Stimulated activated CD8-positive, alpha-beta memory T cell treated with anti-CD3 and anti-CD28 coated beads, Interleukin-12 subunit alpha, Interleukin-12 subunit beta, amount 100 ng/mL, for 24 hours (primary cell): ENCODE data around the gene PPM1M.
A peak's percentile ranks its signal among the peaks of the same experiment; 100 is the strongest.

Experiments used
- DNase-seq: peaks from one replicate; pipeline ENCODE4 v3.0.0-alpha.2; 2020; ENCODE audit errors: extremely low read depth

The PPM1M gene

GRCh38 chr3:52216585-52217408 lies 28.8 kb upstream of the PPM1M start:
- no peak for DNase-seq

GRCh38 chr3:52217409-52217805 lies 28.2 kb upstream of the PPM1M start:
- no peak for DNase-seq

- no peak for DNase-seq
Observed at GRCh38 chr3:52218026-52218425, 27.5 kb upstream of the PPM1M start.

GRCh38 chr3:52218454-52218853 lies 27.1 kb upstream of the PPM1M start:
- DNase-seq = no peak

- no peak for DNase-seq
Observed at GRCh38 chr3:52218937-52219650, 26.5 kb upstream of the PPM1M start.

- DNase-seq = peak; percentile 63
Observed at GRCh38 chr3:52220380-52221026, 25.1 kb upstream of the PPM1M start.

GRCh38 chr3:52221141-52221562 lies 24.4 kb upstream of the PPM1M start:
- no peak for DNase-seq

GRCh38 chr3:52221563-52222318 lies 23.8 kb upstream of the PPM1M start:
- no peak for DNase-seq

- no peak for DNase-seq
Observed at GRCh38 chr3:52222319-52223221, 23.0 kb upstream of the PPM1M start.

GRCh38 chr3:52223449-52224408 lies 21.8 kb upstream of the PPM1M start:
- no peak for DNase-seq

GRCh38 chr3:52225452-52226228 lies 19.9 kb upstream of the PPM1M start, which contains the start of gene TLR9:
TSS of gene TLR9 (minus strand) at chr3:52225645. CDS start at chr3:52225529, 116 bp downstream.
- no peak for DNase-seq

- DNase-seq = no peak
Observed at GRCh38 chr3:52226229-52226817, 19.2 kb upstream of the PPM1M start.

GRCh38 chr3:52227117-52227516 lies 18.4 kb upstream of the PPM1M start:
- DNase-seq = no peak

GRCh38 chr3:52227766-52228165 lies 17.8 kb upstream of the PPM1M start:
- no peak for DNase-seq

GRCh38 chr3:52228266-52228665 lies 17.3 kb upstream of the PPM1M start:
- no peak for DNase-seq

GRCh38 chr3:52228751-52229291 lies 16.7 kb upstream of the PPM1M start:
- no peak for DNase-seq

GRCh38 chr3:52229656-52230055 lies 15.9 kb upstream of the PPM1M start:
- DNase-seq = no peak

- no peak for DNase-seq
Observed at GRCh38 chr3:52230461-52230860, 15.1 kb upstream of the PPM1M start.
